ENCODE measurements around the gene IL32.

The IL32 gene

DNA sequence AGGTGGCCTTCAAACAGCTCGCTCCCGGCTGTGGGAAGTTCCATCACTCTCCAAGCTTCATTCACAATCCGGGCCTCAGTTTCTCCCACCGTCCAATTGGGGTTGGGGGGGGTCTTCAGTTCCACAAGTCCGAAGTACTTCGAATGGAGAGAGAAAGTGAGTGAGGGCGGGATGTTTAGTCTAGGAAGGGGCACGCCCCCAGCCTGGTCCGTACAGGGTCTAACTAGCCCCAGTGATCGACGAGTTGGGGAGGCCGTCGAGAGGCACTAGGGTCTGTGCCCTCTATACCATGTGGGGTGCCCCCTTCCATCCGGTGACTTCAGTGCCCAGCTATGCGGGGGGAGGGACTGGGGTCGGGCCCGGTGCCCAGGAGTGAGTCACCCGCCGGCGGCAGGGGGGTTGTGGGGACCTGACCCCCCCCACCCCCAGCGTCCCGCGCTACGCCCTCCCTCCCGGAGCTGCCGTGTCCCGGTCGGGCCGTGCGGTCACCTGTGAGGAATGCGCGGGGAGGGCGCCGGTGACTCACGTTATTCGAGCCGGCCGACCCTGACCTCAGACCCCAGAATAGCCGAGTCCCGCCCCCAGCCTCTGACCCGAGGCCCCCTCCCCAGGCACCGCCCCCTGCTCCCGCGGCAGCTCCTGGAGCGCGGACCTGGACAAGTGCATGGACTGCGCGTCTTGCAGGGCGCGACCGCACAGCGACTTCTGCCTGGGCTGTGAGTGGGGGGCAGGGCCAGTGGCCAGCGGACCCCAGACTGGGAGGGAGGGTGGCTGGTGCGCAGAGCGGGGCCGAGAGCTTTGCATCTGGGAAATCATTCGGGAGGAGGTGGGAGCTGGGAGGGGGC lies 44.6 kb upstream of the IL32 start:
- Histone ChIP-seq H3K79me2 (ENCODE audit: insufficient read depth, low read length) (peaks cover 30% of the 10 kb centered on the region), H3K36me3 (ENCODE audit: insufficient read depth, low read length) (no peaks in the 10 kb centered on the region), H3K4me3 (ENCODE audit: low read length, poor library complexity, severe bottlenecking) (peak overlapping the region; percentile 75), H3F3A (ENCODE audit: low read depth) (no peaks in the 10 kb centered on the region), H3K4me1 (ENCODE audit: insufficient read depth, low read length, poor library complexity, severe bottlenecking) (peaks cover 15% of the 10 kb centered on the region), H3K9me3 (ENCODE audit: insufficient read depth, low read depth, low read length) (no peaks in the 10 kb centered on the region), H2AFZ (ENCODE audit: low read length) (peak overlapping the region; percentile 55; the same call in 1 of the 2 replicates), H3K9me2 (replicated peaks; ENCODE audit: low read depth, low read length) (no peaks in the 10 kb centered on the region), H3K27me3 (ENCODE audit: insufficient read depth, low read length, poor library complexity, severe bottlenecking) (no peaks in the 10 kb centered on the region), H4K20me1 (ENCODE audit: insufficient read depth, low read length, poor library complexity, severe bottlenecking) (peaks cover 12% of the 10 kb centered on the region), H3K9ac (ENCODE audit: low read depth, low read length, poor library complexity, severe bottlenecking) (peak overlapping the region; percentile 83), H3K4me2 (ENCODE audit: low read depth, low read length, poor library complexity, severe bottlenecking) (peak overlapping the region; percentile 85)
- no peak for TF ChIP-seq EZH2phosphoT487 (IDR thresholded peaks at IDR 0.05; ENCODE audit: borderline replicate concordance)
- TF ChIP-seq, protein P1, sequence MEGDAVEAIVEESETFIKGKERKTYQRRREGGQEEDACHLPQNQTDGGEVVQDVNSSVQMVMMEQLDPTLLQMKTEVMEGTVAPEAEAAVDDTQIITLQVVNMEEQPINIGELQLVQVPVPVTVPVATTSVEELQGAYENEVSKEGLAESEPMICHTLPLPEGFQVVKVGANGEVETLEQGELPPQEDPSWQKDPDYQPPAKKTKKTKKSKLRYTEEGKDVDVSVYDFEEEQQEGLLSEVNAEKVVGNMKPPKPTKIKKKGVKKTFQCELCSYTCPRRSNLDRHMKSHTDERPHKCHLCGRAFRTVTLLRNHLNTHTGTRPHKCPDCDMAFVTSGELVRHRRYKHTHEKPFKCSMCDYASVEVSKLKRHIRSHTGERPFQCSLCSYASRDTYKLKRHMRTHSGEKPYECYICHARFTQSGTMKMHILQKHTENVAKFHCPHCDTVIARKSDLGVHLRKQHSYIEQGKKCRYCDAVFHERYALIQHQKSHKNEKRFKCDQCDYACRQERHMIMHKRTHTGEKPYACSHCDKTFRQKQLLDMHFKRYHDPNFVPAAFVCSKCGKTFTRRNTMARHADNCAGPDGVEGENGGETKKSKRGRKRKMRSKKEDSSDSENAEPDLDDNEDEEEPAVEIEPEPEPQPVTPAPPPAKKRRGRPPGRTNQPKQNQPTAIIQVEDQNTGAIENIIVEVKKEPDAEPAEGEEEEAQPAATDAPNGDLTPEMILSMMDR (conservative IDR thresholded peaks at IDR 0.05; ENCODE audit: low read length), result no peak

DNA sequence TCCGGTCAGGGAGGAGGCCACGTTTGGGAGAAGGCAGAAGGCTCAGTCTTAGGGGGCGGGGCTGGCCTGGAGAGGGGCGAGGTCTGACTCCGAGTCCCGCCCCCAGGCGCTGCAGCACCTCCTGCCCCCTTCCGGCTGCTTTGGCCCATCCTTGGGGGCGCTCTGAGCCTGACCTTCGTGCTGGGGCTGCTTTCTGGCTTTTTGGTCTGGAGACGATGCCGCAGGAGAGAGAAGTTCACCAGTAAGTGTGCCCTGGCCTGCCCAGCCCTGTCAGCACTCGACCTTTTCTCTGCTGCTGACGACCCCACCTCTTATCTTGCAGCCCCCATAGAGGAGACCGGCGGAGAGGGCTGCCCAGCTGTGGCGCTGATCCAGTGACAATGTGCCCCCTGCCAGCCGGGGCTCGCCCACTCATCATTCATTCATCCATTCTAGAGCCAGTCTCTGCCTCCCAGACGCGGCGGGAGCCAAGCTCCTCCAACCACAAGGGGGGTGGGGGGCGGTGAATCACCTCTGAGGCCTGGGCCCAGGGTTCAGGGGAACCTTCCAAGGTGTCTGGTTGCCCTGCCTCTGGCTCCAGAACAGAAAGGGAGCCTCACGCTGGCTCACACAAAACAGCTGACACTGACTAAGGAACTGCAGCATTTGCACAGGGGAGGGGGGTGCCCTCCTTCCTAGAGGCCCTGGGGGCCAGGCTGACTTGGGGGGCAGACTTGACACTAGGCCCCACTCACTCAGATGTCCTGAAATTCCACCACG lies 43.8 kb upstream of the IL32 start:
- Histone ChIP-seq H3K9me3 (ENCODE audit: insufficient read depth, low read depth, low read length) (no peaks in the 10 kb centered on the region), H3K4me1 (ENCODE audit: insufficient read depth, low read length, poor library complexity, severe bottlenecking) (peaks cover 15% of the 10 kb centered on the region), H3K4me2 (ENCODE audit: low read depth, low read length, poor library complexity, severe bottlenecking) (peak overlapping the region; percentile 85), H3K79me2 (ENCODE audit: insufficient read depth, low read length) (peaks cover 30% of the 10 kb centered on the region), H3K4me3 (ENCODE audit: low read length, poor library complexity, severe bottlenecking) (peak overlapping the region; percentile 75), H2AFZ (ENCODE audit: low read length) (no peak overlapping the region), H3K27me3 (ENCODE audit: insufficient read depth, low read length, poor library complexity, severe bottlenecking) (no peaks in the 10 kb centered on the region), H3F3A (ENCODE audit: low read depth) (no peaks in the 10 kb centered on the region), H4K20me1 (ENCODE audit: insufficient read depth, low read length, poor library complexity, severe bottlenecking) (peaks cover 12% of the 10 kb centered on the region), H3K9ac (ENCODE audit: low read depth, low read length, poor library complexity, severe bottlenecking) (peak overlapping the region; percentile 83), H3K9me2 (replicated peaks; ENCODE audit: low read depth, low read length) (no peaks in the 10 kb centered on the region), H3K36me3 (ENCODE audit: insufficient read depth, low read length) (no peaks in the 10 kb centered on the region)
- no peak for TF ChIP-seq EZH2phosphoT487 (IDR thresholded peaks at IDR 0.05; ENCODE audit: borderline replicate concordance)
- TF ChIP-seq, protein P1 (conservative IDR thresholded peaks at IDR 0.05; ENCODE audit: low read length), result 0 out of 2 replicates have a peak, but pooled peaks have one; percentile 13

DNA sequence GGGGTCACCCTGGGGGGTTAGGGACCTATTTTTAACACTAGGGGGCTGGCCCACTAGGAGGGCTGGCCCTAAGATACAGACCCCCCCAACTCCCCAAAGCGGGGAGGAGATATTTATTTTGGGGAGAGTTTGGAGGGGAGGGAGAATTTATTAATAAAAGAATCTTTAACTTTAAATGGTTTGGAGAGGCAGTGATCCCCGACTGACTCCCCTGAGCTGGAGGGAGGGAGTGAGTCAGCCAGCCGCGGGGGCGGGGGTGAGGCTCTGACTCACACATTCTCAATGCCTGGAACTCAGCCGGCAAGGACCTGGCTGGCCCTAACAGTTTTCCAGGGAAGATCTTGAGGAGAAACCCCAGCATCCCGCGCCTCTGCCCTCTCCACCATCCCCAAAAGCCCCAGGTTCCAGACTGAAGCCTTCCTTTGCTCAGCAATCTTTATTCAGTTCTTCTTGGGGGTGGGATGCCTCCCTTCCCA lies 43.2 kb upstream of the IL32 start:
- Histone ChIP-seq H3F3A (ENCODE audit: low read depth) (no peaks in the 10 kb centered on the region), H3K27me3 (ENCODE audit: insufficient read depth, low read length, poor library complexity, severe bottlenecking) (no peaks in the 10 kb centered on the region), H4K20me1 (ENCODE audit: insufficient read depth, low read length, poor library complexity, severe bottlenecking) (peaks cover 12% of the 10 kb centered on the region), H3K4me3 (ENCODE audit: low read length, poor library complexity, severe bottlenecking) (peak overlapping the region; percentile 75), H3K9me3 (ENCODE audit: insufficient read depth, low read depth, low read length) (no peaks in the 10 kb centered on the region), H3K36me3 (ENCODE audit: insufficient read depth, low read length) (no peaks in the 10 kb centered on the region), H3K9ac (ENCODE audit: low read depth, low read length, poor library complexity, severe bottlenecking) (no peak overlapping the region), H3K4me1 (ENCODE audit: insufficient read depth, low read length, poor library complexity, severe bottlenecking) (peaks cover 15% of the 10 kb centered on the region), H3K79me2 (ENCODE audit: insufficient read depth, low read length) (peaks cover 30% of the 10 kb centered on the region), H2AFZ (ENCODE audit: low read length) (no peak overlapping the region), H3K4me2 (ENCODE audit: low read depth, low read length, poor library complexity, severe bottlenecking) (peak overlapping the region; percentile 85), H3K9me2 (replicated peaks; ENCODE audit: low read depth, low read length) (no peaks in the 10 kb centered on the region)
- no peak for TF ChIP-seq EZH2phosphoT487 (IDR thresholded peaks at IDR 0.05; ENCODE audit: borderline replicate concordance)
- TF ChIP-seq, protein P1 (conservative IDR thresholded peaks at IDR 0.05; ENCODE audit: low read length), result no peak

Data from Loucy (cell line).